ENCODE results near the gene HOXD13.

HOXD13 gene

GRCh38 chr2:176100547-176101140 is 8.1 kb downstream of the HOXD13 start:
- no peaks in the 10 kb centered on the region for H4K20me1 ChIP-seq (ENCODE audit: insufficient read depth)
- no peak overlapping the region for H3K27ac ChIP-seq
- no peaks in the 10 kb centered on the region for H3K79me2 ChIP-seq (ENCODE audit: insufficient read depth, low read depth)
- H3K36me3 ChIP-seq (ENCODE audit: insufficient read depth) = no peaks in the 10 kb centered on the region
- TF ChIP-seq CTCF (conservative IDR thresholded peaks at IDR 0.05; ENCODE audit: low read depth, low read length) = no peak
- no peak overlapping the region for H3K9ac ChIP-seq
- H3K4me3 ChIP-seq (IDR thresholded peaks at IDR 0.05; ENCODE audit: insufficient read depth, low read depth, low read length) = no peak overlapping the region
- peaks cover 5% of the 10 kb centered on the region for H3K4me1 ChIP-seq (ENCODE audit: low read depth, poor library complexity, severe bottlenecking)
- no peaks in the 10 kb centered on the region for H3K27me3 ChIP-seq (ENCODE audit: insufficient read depth, low read depth)
- no peak overlapping the region for H2AFZ ChIP-seq (ENCODE audit: low read depth)
- H3K4me2 ChIP-seq = no peak overlapping the region

- Histone ChIP-seq H3K79me2 (ENCODE audit: insufficient read depth, low read depth) (no peaks in the 10 kb centered on the region), H3K4me2 (no peak overlapping the region), H2AFZ (ENCODE audit: low read depth) (no peak overlapping the region), H3K9ac (no peak overlapping the region), H3K27me3 (ENCODE audit: insufficient read depth, low read depth) (no peaks in the 10 kb centered on the region), H3K36me3 (ENCODE audit: insufficient read depth) (no peaks in the 10 kb centered on the region), H3K4me1 (ENCODE audit: low read depth, poor library complexity, severe bottlenecking) (no peaks in the 10 kb centered on the region), H3K27ac (no peak overlapping the region), H4K20me1 (ENCODE audit: insufficient read depth) (no peaks in the 10 kb centered on the region), H3K4me3 (IDR thresholded peaks at IDR 0.05; ENCODE audit: insufficient read depth, low read depth, low read length) (no peak overlapping the region)
- no peak for TF ChIP-seq CTCF (conservative IDR thresholded peaks at IDR 0.05; ENCODE audit: low read depth, low read length)
Measured at GRCh38 chr2:176101216-176101830, 8.8 kb downstream of the HOXD13 start.

GRCh38 chr2:176101842-176102241 is 9.3 kb downstream of the HOXD13 start:
- Histone ChIP-seq H3K79me2 (ENCODE audit: insufficient read depth, low read depth) (no peaks in the 10 kb centered on the region), H3K9ac (no peak overlapping the region), H3K4me2 (no peak overlapping the region), H3K27ac (no peak overlapping the region), H3K27me3 (ENCODE audit: insufficient read depth, low read depth) (no peaks in the 10 kb centered on the region), H3K4me3 (IDR thresholded peaks at IDR 0.05; ENCODE audit: insufficient read depth, low read depth, low read length) (no peak overlapping the region), H2AFZ (ENCODE audit: low read depth) (no peak overlapping the region), H4K20me1 (ENCODE audit: insufficient read depth) (no peaks in the 10 kb centered on the region), H3K4me1 (ENCODE audit: low read depth, poor library complexity, severe bottlenecking) (no peaks in the 10 kb centered on the region), H3K36me3 (ENCODE audit: insufficient read depth) (no peaks in the 10 kb centered on the region)
- TF ChIP-seq CTCF (conservative IDR thresholded peaks at IDR 0.05; ENCODE audit: low read depth, low read length) = no peak

- Histone ChIP-seq H3K4me1 (ENCODE audit: low read depth, poor library complexity, severe bottlenecking) (no peaks in the 10 kb centered on the region), H3K4me3 (IDR thresholded peaks at IDR 0.05; ENCODE audit: insufficient read depth, low read depth, low read length) (no peak overlapping the region), H3K9ac (no peak overlapping the region), H4K20me1 (ENCODE audit: insufficient read depth) (no peaks in the 10 kb centered on the region), H3K27me3 (ENCODE audit: insufficient read depth, low read depth) (no peaks in the 10 kb centered on the region), H3K4me2 (no peak overlapping the region), H3K27ac (no peak overlapping the region), H3K36me3 (ENCODE audit: insufficient read depth) (no peaks in the 10 kb centered on the region), H3K79me2 (ENCODE audit: insufficient read depth, low read depth) (no peaks in the 10 kb centered on the region), H2AFZ (ENCODE audit: low read depth) (no peak overlapping the region)
- no peak for TF ChIP-seq CTCF (conservative IDR thresholded peaks at IDR 0.05; ENCODE audit: low read depth, low read length)
Measured at GRCh38 chr2:176102309-176102866, 9.9 kb downstream of the HOXD13 start.
